AG09319 (cell line): ENCODE data around the gene FMN1.
A peak's percentile ranks its signal among the peaks of the same experiment; 100 is the strongest.

Experiments used
- DNase-seq: peaks from one replicate; pipeline ENCODE4 v3.0.0-alpha.2; 2010; ENCODE audit warnings: low read depth; ENCODE audit errors: extremely low read depth
- TF ChIP-seq, protein P1 (sequence below): IDR thresholded peaks from 2 replicates; pipeline ENCODE4 v1.5.1; 2011; ENCODE audit warnings: low read depth, mild to moderate bottlenecking, inconsistent platforms, low read length, moderate library complexity

Gene FMN1

DNA sequence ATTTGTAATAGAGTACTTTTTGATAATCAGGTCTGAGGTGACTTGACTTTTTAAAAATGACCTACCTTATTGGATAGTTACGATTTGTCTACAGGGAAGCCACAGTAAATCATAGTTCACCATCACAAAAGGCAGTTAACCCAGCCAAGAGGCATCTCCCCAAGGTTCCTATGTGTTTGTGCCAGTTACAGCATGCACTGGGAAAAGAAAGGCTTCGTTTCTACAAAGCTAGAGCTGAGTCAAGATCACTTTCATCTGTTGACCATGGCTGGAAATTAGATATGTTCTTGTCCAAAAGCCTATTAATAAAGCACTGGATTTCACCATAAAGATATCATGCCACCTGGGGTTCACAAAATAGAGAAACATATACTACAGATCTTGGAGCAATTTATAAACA is 336.8 kb downstream of the FMN1 start:
- TF ChIP-seq, protein P1, sequence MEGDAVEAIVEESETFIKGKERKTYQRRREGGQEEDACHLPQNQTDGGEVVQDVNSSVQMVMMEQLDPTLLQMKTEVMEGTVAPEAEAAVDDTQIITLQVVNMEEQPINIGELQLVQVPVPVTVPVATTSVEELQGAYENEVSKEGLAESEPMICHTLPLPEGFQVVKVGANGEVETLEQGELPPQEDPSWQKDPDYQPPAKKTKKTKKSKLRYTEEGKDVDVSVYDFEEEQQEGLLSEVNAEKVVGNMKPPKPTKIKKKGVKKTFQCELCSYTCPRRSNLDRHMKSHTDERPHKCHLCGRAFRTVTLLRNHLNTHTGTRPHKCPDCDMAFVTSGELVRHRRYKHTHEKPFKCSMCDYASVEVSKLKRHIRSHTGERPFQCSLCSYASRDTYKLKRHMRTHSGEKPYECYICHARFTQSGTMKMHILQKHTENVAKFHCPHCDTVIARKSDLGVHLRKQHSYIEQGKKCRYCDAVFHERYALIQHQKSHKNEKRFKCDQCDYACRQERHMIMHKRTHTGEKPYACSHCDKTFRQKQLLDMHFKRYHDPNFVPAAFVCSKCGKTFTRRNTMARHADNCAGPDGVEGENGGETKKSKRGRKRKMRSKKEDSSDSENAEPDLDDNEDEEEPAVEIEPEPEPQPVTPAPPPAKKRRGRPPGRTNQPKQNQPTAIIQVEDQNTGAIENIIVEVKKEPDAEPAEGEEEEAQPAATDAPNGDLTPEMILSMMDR = no peak
- DNase-seq = no peak

DNA sequence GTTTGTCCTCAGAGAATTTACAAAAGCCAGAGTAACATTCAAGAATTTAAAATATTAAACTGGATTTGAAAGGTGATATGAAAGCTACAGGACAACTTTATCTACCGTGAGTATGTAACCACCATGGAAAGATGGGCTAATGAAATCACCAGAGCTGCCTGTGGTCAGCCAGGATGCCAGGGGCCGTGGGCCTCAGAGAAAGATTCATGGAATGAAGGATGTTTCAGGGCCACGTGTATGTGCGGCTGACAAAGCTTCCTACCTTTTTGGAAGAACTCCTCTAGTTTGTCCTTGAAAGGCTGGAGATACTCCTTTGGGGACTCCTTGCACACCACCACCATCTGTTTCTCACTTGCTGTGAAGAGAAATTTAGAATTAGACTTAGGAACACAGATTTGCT is 337.8 kb downstream of the FMN1 start:
- TF ChIP-seq, protein P1 = no peak
- no peak for DNase-seq

DNA sequence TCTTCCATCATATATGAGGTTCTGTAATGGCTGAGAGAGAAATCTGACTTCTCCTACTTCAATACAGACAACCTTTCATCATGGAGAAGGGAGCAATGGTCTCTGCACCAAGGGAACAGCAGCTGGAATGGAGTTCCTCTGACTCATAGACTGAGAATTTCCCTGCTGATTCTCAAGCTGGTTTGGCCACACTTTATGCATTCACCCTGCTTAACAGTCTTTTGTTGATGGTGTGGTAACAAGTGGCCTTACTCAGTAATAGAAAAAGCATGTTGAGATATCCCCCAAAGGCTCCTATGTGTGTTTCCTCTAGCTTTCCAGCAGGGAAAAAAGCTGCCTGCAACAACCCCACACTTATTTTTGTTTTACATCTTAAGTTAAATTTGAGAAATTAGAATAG is 338.6 kb downstream of the FMN1 start:
- TF ChIP-seq, protein P1 = no peak
- DNase-seq = peak; percentile 95

DNA sequence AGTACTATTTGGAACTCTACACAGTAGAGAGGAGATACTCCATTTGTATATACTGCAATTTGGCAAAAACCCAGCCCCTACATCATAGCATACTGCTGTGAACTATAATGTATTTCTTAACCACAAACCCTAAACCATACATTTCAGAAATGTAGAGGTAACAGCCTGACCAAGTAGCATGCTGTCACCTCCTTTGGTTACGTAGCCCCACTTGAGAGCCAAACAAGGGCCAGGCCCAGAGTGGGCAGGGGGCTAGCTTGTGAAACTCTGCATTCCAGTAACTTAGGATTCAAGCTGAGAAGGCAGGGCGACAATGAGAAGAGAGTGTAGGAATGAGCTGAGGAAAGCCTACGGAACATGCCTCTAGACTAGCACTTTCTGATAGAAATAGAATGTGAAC is 340.9 kb downstream of the FMN1 start:
- no peak for DNase-seq
- TF ChIP-seq, protein P1 = no peak

DNA sequence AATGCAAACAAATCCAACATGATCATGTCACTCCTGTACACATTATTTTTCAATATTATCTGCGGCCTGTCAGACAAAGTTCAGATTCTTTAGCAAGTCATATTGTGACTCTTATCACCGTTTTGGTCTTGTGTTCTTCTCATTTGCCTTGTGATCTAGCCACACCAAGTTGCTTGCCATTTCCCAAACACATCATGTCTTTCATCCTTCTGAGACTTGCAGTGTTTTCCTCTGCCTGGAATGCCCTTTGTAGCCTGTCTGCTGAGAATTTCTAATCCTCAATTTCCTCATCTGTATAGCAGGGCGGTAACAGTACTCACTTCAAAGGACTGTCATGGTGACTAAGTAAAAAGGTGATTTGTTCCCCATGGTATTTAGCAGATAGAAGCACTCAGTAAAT is 341.7 kb downstream of the FMN1 start:
- no peak for DNase-seq
- TF ChIP-seq, protein P1 = no peak

DNA sequence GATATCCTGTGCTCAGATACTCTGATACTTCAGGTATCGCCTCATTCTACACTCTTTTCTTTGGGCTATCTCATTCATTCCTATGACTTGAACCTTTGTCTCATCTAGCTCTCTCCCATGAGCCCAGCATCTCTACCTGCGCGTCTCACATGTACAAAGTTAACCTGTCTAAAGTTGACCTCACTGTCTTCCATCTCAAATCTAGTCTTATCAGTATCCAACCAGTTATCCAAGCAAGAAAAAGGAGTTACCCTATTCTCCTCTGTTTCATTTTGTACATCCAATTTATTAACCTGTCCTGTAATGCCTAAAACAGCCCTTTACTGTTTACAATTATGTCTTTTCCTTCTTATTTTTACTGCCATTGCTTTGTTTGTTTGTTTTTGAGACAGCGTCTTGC is 342.5 kb downstream of the FMN1 start:
- DNase-seq = no peak
- TF ChIP-seq, protein P1 = no peak

DNA sequence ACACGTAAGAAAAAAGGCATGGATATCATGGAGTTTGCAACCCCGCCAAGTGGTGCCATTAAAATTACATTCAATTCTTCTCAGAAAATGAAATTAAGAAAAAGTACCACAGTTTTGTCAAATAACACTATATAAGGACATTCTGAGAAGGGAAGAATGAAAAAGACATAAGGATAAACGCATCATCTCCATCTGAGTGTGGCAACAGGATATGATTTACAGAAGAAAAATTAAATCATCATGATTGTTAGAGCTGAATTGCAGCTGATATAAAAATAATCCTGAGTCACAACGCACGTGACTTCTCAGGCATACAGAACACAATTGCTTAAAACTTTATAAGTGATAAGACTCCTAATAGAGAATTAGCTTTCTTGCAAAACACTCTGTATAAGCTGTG is 342.9 kb downstream of the FMN1 start:
- DNase-seq = peak; percentile 82
- TF ChIP-seq, protein P1 = no peak
